Fibroblast of gingiva (primary cell): ENCODE results near the gene SPPL2A.

Experiments
- DNase-seq: peaks from one replicate; pipeline ENCODE4 v3.0.0-alpha.2; 2011; ENCODE audit warnings: low read depth

The SPPL2A gene

GRCh38 chr15:50686469-50687301 lies 78.8 kb downstream of the SPPL2A start, which contains the start of gene TRPM7:
Gene TRPM7 (minus strand): TSS chr15:50686797. CDS start chr15:50686533, 264 bp downstream.
- DNase-seq, result peak; percentile 88

GRCh38 chr15:50685976-50686468 lies 79.5 kb downstream of the SPPL2A start:
- DNase-seq, result peak; percentile 29

GRCh38 chr15:50685191-50685975 lies 80.1 kb downstream of the SPPL2A start:
- DNase-seq, result peak; percentile 15

- no peak for DNase-seq
Measured at GRCh38 chr15:50681467-50681866, 84.0 kb downstream of the SPPL2A start.

GRCh38 chr15:50676799-50677483 lies 88.6 kb downstream of the SPPL2A start:
- DNase-seq, result no peak

GRCh38 chr15:50675535-50676144 lies 89.9 kb downstream of the SPPL2A start:
- DNase-seq, result peak; percentile 39

GRCh38 chr15:50670115-50670514 lies 95.4 kb downstream of the SPPL2A start:
- DNase-seq, result no peak

- no peak for DNase-seq
Measured at GRCh38 chr15:50669611-50670010, 95.9 kb downstream of the SPPL2A start.

- DNase-seq, result no peak
Measured at GRCh38 chr15:50665938-50666337, 99.6 kb downstream of the SPPL2A start.

GRCh38 chr15:50655555-50655954 lies 110.0 kb downstream of the SPPL2A start:
- no peak for DNase-seq

- DNase-seq, result no peak
Measured at GRCh38 chr15:50653156-50653743, 112.3 kb downstream of the SPPL2A start.

GRCh38 chr15:50652671-50653070 lies 112.8 kb downstream of the SPPL2A start:
- DNase-seq, result no peak
